Erythroblast (primary cell): ENCODE measurements around the gene CSNK1E.

Experiments used
- DNase-seq, 2 experiments: peaks; one replicate each; lab custom pipeline; 2025; lab: John Stamatoyannopoulos, UW
- GATA1 ChIP-seq: IDR thresholded peaks from 2 replicates; pipeline ENCODE4 v1.6.1; 2011; ENCODE audit warnings: low read depth, mild to moderate bottlenecking, control low read depth, low read length, moderate library complexity
- POLR2A ChIP-seq: IDR thresholded peaks from 2 replicates; pipeline ENCODE4 v1.6.1; 2011; ENCODE audit warnings: mild to moderate bottlenecking, low read length

Gene CSNK1E

DNA sequence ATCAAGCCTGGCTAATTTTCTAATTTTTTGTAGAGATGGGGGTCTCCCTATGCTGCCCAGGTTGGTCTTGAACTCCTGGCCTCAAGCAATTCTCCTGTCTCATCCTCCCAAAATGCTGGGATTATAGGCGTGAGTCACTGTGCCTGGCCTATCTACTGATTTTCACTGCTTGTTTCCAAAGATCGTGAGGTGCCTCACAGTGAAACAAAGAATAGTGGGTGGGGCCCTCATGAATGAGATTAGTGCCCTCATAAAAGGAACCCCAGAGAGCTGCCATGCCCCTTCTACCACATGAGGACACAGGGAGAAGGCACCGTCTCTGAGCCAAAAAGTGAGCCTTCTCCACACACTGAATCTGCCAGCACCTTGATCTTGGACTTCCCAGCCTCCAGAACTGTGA, 67.9 kb downstream of the CSNK1E start:
- DNase-seq = no peak
- no peak for TF ChIP-seq POLR2A
- TF ChIP-seq GATA1 = no peak

DNA sequence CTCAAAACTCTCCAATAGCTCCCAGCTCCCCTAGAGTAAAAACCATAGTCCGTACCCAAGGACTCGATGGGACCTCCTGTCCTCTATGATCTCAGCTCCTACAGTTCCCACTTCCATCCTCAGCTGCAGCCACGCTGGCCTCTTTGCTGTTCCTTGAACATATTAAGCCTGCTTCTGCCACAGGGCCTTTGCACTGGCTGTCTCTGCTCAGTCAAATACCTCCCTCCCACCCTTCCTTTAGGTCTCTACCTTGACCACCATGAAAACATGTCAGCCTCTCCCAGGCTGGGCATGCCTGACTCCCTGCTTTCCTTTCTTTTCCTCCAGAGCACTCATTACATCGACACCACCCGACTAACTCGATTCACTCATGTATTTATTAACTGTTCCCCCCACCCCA, 69.0 kb downstream of the CSNK1E start:
- DNase-seq = no peak
- TF ChIP-seq POLR2A (no peak), GATA1 (no peak)

DNA sequence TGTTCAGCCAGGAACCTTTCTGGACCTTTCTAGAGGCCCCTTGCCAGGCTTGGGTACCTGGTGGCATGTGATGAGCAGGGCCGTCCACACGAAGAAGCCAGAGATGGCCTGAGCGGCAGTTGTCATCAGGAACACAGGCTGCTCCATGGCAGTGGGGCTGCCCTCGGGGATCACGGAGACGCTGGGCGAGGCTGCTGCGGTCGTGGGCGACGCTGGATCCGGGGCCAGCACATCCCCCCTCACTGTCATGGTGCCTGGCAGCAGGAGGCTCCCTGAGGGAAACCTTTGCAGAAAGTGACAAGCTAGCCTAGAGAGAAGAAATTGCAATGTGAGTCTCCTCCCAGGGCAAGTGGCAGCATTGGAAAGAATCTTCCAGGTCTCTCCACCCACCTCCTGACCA, 69.5 kb downstream of the CSNK1E start:
- TF ChIP-seq GATA1 = no peak
- no peak for TF ChIP-seq POLR2A
- no peak for DNase-seq

DNA sequence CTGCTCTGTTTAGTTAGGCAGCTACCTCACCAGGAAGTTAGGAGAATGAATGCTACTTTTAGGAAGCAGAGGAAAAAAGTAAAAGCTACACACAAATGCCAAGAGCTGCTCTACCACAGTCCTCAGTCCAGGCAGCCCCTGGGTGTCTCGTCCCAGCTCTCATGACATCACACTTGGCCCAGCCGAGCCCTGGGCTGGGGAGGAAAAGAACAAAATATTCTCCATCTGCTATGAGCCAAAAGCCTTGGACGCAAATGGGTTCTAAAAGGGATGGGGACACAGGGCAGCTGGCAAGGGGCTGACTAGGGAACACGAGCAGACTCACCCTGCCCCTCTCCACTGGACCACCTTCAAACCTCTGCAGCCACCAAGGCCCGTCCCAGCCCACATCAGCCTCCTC, 70.5 kb downstream of the CSNK1E start:
- TF ChIP-seq GATA1 (no peak), POLR2A (no peak)
- no peak for DNase-seq

DNA sequence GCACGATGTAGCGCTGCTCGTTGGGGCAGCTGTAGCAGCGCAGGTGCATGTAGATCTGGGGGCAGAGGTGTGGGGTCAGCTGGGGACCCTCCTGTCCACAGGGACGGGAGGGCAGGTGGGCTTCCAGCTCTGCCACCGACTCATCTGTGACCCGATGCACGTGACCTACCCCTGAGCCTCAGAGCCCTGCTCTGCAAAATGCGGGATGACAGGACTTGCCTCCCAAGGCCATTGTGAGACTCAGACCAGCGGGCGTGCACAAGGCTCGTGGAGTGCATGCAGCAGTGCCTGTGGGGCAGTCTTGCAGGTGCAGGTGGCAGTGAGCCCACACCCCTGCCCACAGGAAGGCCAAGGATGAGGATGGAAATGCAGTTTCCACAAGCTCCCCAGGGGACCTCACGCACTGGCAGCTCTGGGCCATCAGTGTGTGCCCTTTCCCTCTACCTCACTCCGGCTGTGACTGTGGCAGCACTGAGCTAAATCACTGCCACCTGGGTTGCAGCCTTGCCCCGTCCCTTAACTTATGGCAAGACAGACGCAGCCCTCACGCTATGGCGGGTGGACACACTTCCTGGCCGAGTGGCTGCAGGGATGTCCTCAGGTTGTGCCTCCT, 71.1 kb downstream of the CSNK1E start:
- no peak for TF ChIP-seq POLR2A
- no peak for TF ChIP-seq GATA1

DNA sequence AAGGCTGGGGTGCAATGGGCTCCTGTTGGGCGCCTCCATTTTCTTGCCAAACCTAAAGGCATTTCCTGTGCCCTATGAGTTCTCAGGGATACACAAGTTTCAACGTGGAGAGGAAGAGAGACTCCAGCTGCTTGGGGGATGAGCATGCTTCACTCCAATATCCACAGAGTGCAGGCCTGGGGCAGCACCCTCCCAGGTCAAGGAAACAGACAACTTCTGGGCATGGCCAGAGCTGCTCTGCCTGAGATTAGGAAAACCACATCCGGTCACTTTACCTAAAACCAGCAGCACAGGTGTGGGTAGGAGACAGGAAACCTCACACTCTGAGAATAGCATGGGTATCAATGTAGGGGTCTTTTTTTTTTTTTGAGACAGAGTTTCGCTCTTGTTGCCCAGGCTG, 73.1 kb downstream of the CSNK1E start:
- TF ChIP-seq POLR2A = no peak
- no peak for TF ChIP-seq GATA1
- DNase-seq = no peak

More for the DNA sequence above, 71.1 kb downstream of the CSNK1E start:
- no peak for DNase-seq

DNA sequence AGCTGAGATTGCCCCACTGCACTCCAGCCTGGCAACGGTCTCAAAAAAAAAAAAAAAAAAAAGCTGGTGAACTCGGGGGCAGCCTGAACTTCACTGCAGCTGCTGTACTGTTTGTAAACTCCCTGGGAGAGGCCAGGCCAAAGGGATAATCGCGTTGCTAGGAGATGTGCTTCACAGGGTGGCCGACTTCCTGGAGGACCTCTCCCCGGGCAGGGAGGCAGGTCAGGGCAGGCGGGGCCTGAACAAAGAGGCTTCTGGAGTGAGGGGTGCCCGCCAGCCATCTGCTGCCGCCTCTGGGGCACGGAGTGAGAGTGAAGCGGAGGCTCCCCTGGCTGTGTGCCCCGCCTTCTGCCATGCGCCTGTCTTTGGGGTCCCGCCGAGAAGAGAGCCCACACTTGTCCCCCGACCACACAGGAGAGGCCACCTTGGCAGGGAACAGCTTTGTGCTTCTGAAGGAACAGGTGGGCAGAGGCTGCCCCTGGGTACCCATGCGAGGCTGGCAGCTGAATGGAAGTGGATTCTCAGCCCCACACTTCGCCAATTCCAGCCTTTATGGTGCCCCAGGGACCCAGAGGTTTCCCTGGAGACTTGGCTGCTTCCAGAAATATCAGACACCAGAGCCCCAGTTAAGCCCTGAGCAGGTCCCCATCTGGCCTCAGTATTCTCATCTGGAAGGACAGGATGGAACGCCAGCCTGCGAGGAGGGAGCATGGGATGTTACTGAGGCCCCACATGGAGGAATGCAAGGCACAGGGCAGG, 74.0 kb downstream of the CSNK1E start:
- DNase-seq = no peak
- TF ChIP-seq GATA1 = no peak
- TF ChIP-seq POLR2A = no peak

DNA sequence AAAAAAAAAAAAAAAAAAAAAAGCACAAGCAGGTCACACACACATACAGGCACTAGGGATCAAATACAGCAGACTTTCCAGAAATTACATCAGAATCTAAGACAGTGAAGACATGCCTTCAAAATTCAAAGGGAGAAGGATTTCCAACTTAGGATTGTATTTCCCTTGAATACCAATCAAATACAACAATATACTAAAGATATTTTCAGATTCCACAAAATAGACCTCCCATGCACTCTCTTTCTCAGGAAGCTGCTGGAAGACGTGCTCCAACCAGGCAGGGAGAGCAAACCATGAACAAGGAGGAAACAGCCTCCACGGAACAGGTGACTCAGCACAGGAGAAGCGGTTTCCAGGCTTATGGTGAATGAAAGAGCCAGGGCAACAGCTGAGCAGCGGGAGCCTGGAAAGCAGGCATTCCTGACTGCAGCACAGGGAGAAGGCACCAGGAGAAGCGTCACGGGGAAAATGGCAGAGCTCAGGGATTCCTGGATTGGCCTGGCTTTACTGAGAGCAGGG, 76.4 kb downstream of the CSNK1E start:
- TF ChIP-seq GATA1 (no peak), POLR2A (no peak)
- peak in 1 of 2 experiments; percentile 45 for DNase-seq
